CD14-positive monocyte (primary cell): ENCODE measurements around the gene HORMAD2. TPM values are rescaled to one million over a fixed set of nuclear protein-coding genes. Genes with fewer than 3 reads are reported as not detected.
A peak's percentile ranks its signal among the peaks of the same experiment; 100 is the strongest.

Source experiments
- DNase-seq, 3 donors: peaks; one replicate each; pipeline ENCODE4 v3.0.0-alpha.2; 2011 to 2022
- H2AFZ ChIP-seq: 2 replicates; pipeline ENCODE4 v1.6.0; 2012; ENCODE audit warnings: mild to moderate bottlenecking, low read depth, low read length, inconsistent platforms; ENCODE audit not compliant: insufficient read depth, poor library complexity, severe bottlenecking
- H3K27ac ChIP-seq, 2 donors: 1 replicate in 1 of 2; 2 replicates in 1 of 2; pipeline ENCODE4 v1.5.1; 2012 to 2013; ENCODE audit warnings: low read length in 2 of 2, control low read depth in 1 of 2, inconsistent platforms in 1 of 2, low read depth in 1 of 2, mild to moderate bottlenecking in 1 of 2
- H3K27me3 ChIP-seq, 2 donors: one replicate each; pipeline versions ENCODE4 v1.6.0 to v1.6.1; 2011 to 2013; ENCODE audit warnings: low read length in 2 of 2; ENCODE audit not compliant: control insufficient read depth in 2 of 2, insufficient read depth in 2 of 2
- H3K36me3 ChIP-seq, 2 donors: replicated peaks in 1 of 2; 1 replicate in 1 of 2; 2 replicates in 1 of 2; pipeline versions ENCODE4 v1.5.1 to v1.6.1; 2012 to 2013; ENCODE audit warnings: low read length in 2 of 2, control low read depth in 1 of 2, inconsistent platforms in 1 of 2, mild to moderate bottlenecking in 1 of 2; ENCODE audit not compliant: insufficient read depth in 2 of 2, control insufficient read depth in 1 of 2
- H3K4me1 ChIP-seq, 2 donors: 1 replicate in 1 of 2; 2 replicates in 1 of 2; pipeline versions ENCODE4 v1.5.1 to v1.6.1; 2012 to 2013; ENCODE audit warnings: low read length in 2 of 2, control low read depth in 1 of 2, inconsistent platforms in 1 of 2, mild to moderate bottlenecking in 1 of 2, moderate library complexity in 1 of 2; ENCODE audit not compliant: insufficient read depth in 2 of 2, control insufficient read depth in 1 of 2
- H3K4me2 ChIP-seq: replicated peaks from 2 replicates; pipeline ENCODE3; 2012; ENCODE audit warnings: low read length, moderate library complexity, mild to moderate bottlenecking; ENCODE audit not compliant: poor library complexity, severe bottlenecking; ENCODE audit errors: extremely low read depth
- H3K4me3 ChIP-seq, 3 experiments: fragments of 200-600 bp in 1 of 3; sonication (generic) in 1 of 3; replicated peaks in 1 of 3; 1 replicate in 2 of 3; 2 replicates in 1 of 3; pipeline ENCODE4 v1.5.1; 2011 to 2013; ENCODE audit warnings: low read length in 3 of 3, mild to moderate bottlenecking in 3 of 3, control low read depth in 2 of 3, low read depth in 2 of 3, inconsistent platforms in 1 of 3, moderate library complexity in 1 of 3
- H3K79me2 ChIP-seq: 2 replicates; pipeline ENCODE4 v1.6.0; 2012; ENCODE audit warnings: mild to moderate bottlenecking, control low read depth, inconsistent platforms, low read length, moderate library complexity; ENCODE audit not compliant: insufficient read depth
- H3K9ac ChIP-seq: 2 replicates; pipeline ENCODE4 v1.6.0; 2017; ENCODE audit warnings: low read length, mild to moderate bottlenecking; ENCODE audit not compliant: insufficient read depth, poor library complexity, severe bottlenecking
- H3K9me3 ChIP-seq, 2 donors: replicated peaks in 1 of 2; 1 replicate in 1 of 2; 2 replicates in 1 of 2; pipeline versions ENCODE4 v1.5.1 to v1.6.1; 2012 to 2013; ENCODE audit warnings: low read length in 2 of 2, control low read depth in 1 of 2; ENCODE audit not compliant: control insufficient read depth in 1 of 2, insufficient read depth in 1 of 2
- H4K20me1 ChIP-seq: 2 replicates; pipeline ENCODE4 v1.6.0; 2012; ENCODE audit warnings: mild to moderate bottlenecking, low read length, control low read depth, moderate library complexity; ENCODE audit not compliant: insufficient read depth
- H3K27ac Mint-ChIP-seq, 7 donors: one replicate each; pipeline ENCODE4 v1.8.0; 2020; ENCODE audit warnings: mild to moderate bottlenecking in 7 of 7, mixed read lengths in 7 of 7, moderate library complexity in 6 of 7, inconsistent platforms in 2 of 7
- H3K27me3 Mint-ChIP-seq, 3 donors: one replicate each; pipeline ENCODE4 v1.8.0; 2021 to 2022; ENCODE audit warnings: low read depth in 3 of 3, mild to moderate bottlenecking in 3 of 3, mixed read lengths in 3 of 3, moderate library complexity in 3 of 3, inconsistent platforms in 1 of 3
- H3K36me3 Mint-ChIP-seq, 2 donors: one replicate each; pipeline ENCODE4 v1.8.0; 2020; ENCODE audit warnings: mixed read lengths in 2 of 2, inconsistent platforms in 1 of 2, mild to moderate bottlenecking in 1 of 2
- H3K4me1 Mint-ChIP-seq: one replicate; pipeline ENCODE4 v1.8.0; 2020; ENCODE audit warnings: mild to moderate bottlenecking, mixed read lengths
- H3K4me3 Mint-ChIP-seq, 2 donors: one replicate each; pipeline ENCODE4 v1.8.0; 2020; ENCODE audit warnings: mild to moderate bottlenecking in 2 of 2, mixed read lengths in 2 of 2, moderate library complexity in 1 of 2
- H3K9me3 Mint-ChIP-seq, 7 donors: one replicate each; pipeline ENCODE4 v1.8.0; 2020 to 2022; ENCODE audit warnings: mixed read lengths in 7 of 7, mild to moderate bottlenecking in 6 of 7, moderate library complexity in 6 of 7, inconsistent platforms in 2 of 7
- WGBS: methylation state at CpG from one replicate; pipeline ENCODE4 v1.1.5; 2013; ENCODE audit warnings: missing lambda C conversion rate; ENCODE audit not compliant: insufficient coverage; 5-methylcytosine and 5-hydroxymethylcytosine counted together
- intact Hi-C, 2 donors: fragments of 100-400 bp; cut with micrococcal nuclease; formaldehyde crosslinking; loops; one replicate each; pipeline versions ENCODE4 v1.15.0 to v1.15.1; 2023
- polyA plus RNA-seq, 3 donors: library from polyadenylated mRNA; depleted of rRNA in 1 of 3; unstranded in 2 of 3; stranded (reverse) in 1 of 3; fragments of 300-500 nt in 2 of 3; fragments of >200 nt in 1 of 3; fragmentation: Illumina TruSeq in 2 of 3; gene quantifications; 1 replicate in 2 of 3; 2 replicates in 1 of 3; pipeline ENCODE4 v1.2.3, GENCODE V29; 2012 to 2021
- TF ChIP-seq, protein P1 (sequence below): fragments of 200-600 bp; IDR thresholded peaks from one replicate; pipeline ENCODE4 v1.8.0; 2022; ENCODE audit warnings: antibody characterized with exemption, mild to moderate bottlenecking

HORMAD2 gene
- polyA plus RNA-seq, 3 donors: not detected

DNA sequence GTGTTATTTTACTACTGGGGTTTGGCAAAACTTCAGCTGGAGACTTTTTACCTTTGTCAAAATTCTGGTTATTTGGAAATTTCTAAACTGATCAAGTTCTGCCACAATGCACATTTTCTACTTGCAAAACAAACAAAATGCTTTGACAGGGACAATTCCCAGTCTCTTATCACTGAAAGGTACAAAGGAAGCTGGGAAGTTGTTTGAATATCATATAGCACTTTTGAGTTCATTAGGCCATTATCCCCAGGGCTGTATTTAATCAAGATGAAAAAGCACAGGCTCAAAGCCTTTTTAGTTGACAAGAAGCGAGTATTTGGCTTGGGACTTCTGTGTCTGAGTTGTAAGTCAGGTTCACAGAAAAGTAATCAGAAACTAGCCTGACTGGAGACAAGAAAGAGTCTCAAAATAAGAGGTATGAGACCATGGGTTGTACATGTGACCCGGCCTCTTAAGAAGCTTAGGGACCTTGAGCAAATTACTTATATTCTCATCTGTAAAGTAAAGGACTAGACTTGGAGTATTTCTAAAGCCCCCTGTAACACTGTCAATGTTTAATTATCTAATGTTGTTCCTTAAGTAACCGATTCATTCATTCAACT lies 2.9 kb upstream of the HORMAD2 start:
- H4K20me1 ChIP-seq: no peaks in the 10 kb centered on the region
- intact Hi-C loops: no loop called here
- no peak overlapping the region for H3K4me3 ChIP-seq
- no peaks in the 10 kb centered on the region for H3K36me3 ChIP-seq
- H3K36me3 Mint-ChIP-seq: no peaks in the 10 kb centered on the region
- peaks cover 0 to 6% (median 3%) of the 10 kb centered on the region in 7 donors for H3K9me3 Mint-ChIP-seq
- peaks cover 6 to 7% of the 10 kb centered on the region in 2 donors for H3K4me1 ChIP-seq
- TF ChIP-seq, protein P1, sequence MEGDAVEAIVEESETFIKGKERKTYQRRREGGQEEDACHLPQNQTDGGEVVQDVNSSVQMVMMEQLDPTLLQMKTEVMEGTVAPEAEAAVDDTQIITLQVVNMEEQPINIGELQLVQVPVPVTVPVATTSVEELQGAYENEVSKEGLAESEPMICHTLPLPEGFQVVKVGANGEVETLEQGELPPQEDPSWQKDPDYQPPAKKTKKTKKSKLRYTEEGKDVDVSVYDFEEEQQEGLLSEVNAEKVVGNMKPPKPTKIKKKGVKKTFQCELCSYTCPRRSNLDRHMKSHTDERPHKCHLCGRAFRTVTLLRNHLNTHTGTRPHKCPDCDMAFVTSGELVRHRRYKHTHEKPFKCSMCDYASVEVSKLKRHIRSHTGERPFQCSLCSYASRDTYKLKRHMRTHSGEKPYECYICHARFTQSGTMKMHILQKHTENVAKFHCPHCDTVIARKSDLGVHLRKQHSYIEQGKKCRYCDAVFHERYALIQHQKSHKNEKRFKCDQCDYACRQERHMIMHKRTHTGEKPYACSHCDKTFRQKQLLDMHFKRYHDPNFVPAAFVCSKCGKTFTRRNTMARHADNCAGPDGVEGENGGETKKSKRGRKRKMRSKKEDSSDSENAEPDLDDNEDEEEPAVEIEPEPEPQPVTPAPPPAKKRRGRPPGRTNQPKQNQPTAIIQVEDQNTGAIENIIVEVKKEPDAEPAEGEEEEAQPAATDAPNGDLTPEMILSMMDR: no peak
- H3K9me3 ChIP-seq: no peaks in the 10 kb centered on the region
- peaks cover 18 to 40% (median 26%) of the 10 kb centered on the region in 3 donors for H3K27me3 Mint-ChIP-seq
- H3K4me2 ChIP-seq: no peak overlapping the region
- H2AFZ ChIP-seq: no peak overlapping the region
- H3K27ac ChIP-seq: no peak overlapping the region
- DNase-seq: no peak
- H3K27ac Mint-ChIP-seq: no peak overlapping the region
- H3K4me3 Mint-ChIP-seq: no peak overlapping the region
- no peaks in the 10 kb centered on the region for H3K79me2 ChIP-seq
- H3K27me3 ChIP-seq: peaks cover 10 to 36% of the 10 kb centered on the region in 2 donors
- 100% methylated on average over 1 of the region's 3 CpGs for whole genome bisulfite sequencing
- H3K4me1 Mint-ChIP-seq: peaks cover 5% of the 10 kb centered on the region
- no peak overlapping the region for H3K9ac ChIP-seq

DNA sequence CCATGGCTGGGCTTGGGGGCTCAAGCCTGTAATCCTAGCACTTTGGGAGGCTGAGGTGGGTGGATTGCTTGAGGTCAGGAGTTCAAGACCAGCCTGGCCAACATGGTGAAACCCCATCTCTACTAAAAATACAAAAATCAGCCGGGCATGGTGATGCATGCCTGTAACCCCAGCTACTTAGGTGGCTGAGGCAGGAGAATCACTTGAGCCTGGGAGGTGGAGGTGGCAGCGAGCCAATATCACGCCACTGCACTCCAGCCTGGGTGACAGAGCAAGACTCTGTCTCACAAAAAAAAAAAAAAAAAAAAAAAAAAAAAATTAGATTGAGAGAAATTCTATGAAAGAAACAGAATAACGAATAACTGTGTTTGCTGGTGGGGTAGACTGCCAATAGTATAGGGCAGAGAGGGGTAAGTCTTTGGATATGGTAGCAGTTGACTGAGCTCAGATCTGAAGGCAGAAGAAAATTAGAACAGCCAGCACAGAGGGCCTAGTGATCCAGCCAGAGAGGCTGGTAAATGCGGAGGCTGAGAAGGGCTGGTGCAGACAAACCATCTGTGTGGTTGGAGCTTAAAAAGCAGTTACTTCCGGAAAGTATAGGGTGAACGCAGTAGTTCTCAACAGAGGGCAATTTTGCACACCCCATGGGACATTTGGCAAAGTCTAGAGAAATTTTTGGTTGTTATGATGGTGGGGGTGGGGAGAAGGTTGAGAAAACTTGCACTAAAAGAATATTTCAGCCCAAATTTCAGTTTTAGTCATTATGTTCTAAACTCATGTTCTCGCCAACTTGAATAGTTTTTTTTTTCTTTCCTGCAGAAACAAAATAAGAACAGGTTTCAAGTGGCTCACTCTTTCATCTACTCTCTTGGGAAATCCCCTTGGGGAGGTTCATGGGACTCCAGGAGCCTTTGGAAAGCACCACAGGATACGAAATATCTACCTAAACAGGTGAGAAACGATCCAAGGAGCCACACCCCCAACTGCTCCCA lies 1.6 kb upstream of the HORMAD2 start:
- no peaks in the 10 kb centered on the region for H4K20me1 ChIP-seq
- H2AFZ ChIP-seq: no peak overlapping the region
- Mint-ChIP-seq H3K27me3 (peaks cover 18 to 41% (median 24%) of the 10 kb centered on the region in 3 donors), H3K4me3 (no peak overlapping the region), H3K36me3 (no peaks in the 10 kb centered on the region), H3K27ac (peak overlapping the region in 1 of 7 donors; percentile 21), H3K9me3 (peaks cover 0 to 6% (median 3%) of the 10 kb centered on the region in 7 donors), H3K4me1 (peaks cover 5% of the 10 kb centered on the region)
- WGBS: 95% methylated on average over 3 of the region's 10 CpGs
- H3K4me1 ChIP-seq: peaks cover 6 to 7% of the 10 kb centered on the region in 2 donors
- TF ChIP-seq, protein P1: no peak
- no peaks in the 10 kb centered on the region for H3K36me3 ChIP-seq
- no peak overlapping the region for H3K4me2 ChIP-seq
- H3K9me3 ChIP-seq: no peaks in the 10 kb centered on the region
- H3K79me2 ChIP-seq: no peaks in the 10 kb centered on the region
- H3K4me3 ChIP-seq: no peak overlapping the region
- no peak overlapping the region for H3K9ac ChIP-seq
- no peak overlapping the region for H3K27ac ChIP-seq
- no peak for DNase-seq
- peaks cover 10 to 36% of the 10 kb centered on the region in 2 donors for H3K27me3 ChIP-seq
- intact Hi-C loops: no loop called here
